Fibroblast of skin of right quadriceps (primary cell): Measurements from ENCODE around the gene CSNK1G3.
"Not testable (repeated sequence)": the region's sequence is repeated elsewhere in the genome, so short reads cannot be mapped to it uniquely, and the experiment has no call there.

Experiments
- DNase-seq: peaks from one replicate; pipeline ENCODE4 v3.0.0-alpha.2; 2013

The CSNK1G3 gene

GRCh38 chr5:123561230-123561629, 49.3 kb downstream of the CSNK1G3 start:
- DNase-seq: no peak

- DNase-seq: no peak
Measured at GRCh38 chr5:123571927-123572326, 60.0 kb downstream of the CSNK1G3 start.

GRCh38 chr5:123578390-123578789, 66.4 kb downstream of the CSNK1G3 start:
- no peak for DNase-seq

- DNase-seq: no peak
Measured at GRCh38 chr5:123579410-123579809, 67.4 kb downstream of the CSNK1G3 start.

GRCh38 chr5:123582550-123583285, 70.7 kb downstream of the CSNK1G3 start:
- DNase-seq: peak; percentile 7

GRCh38 chr5:123585871-123586270, 73.9 kb downstream of the CSNK1G3 start:
- DNase-seq: peak; percentile 43

GRCh38 chr5:123594434-123594833, 82.5 kb downstream of the CSNK1G3 start:
- no peak for DNase-seq

GRCh38 chr5:123597018-123597417, 85.0 kb downstream of the CSNK1G3 start:
- DNase-seq: no peak

GRCh38 chr5:123598028-123598689, 86.2 kb downstream of the CSNK1G3 start:
- DNase-seq: no peak

- no peak for DNase-seq
Measured at GRCh38 chr5:123599171-123599570, 87.2 kb downstream of the CSNK1G3 start.

GRCh38 chr5:123601610-123602009, 89.6 kb downstream of the CSNK1G3 start:
- no peak for DNase-seq

- no peak for DNase-seq
Measured at GRCh38 chr5:123605822-123606221, 93.8 kb downstream of the CSNK1G3 start.

GRCh38 chr5:123610209-123610608, 98.2 kb downstream of the CSNK1G3 start:
- peak; percentile 15 for DNase-seq

GRCh38 chr5:123610665-123611405, 98.9 kb downstream of the CSNK1G3 start:
- peak; percentile 65 for DNase-seq

- no peak for DNase-seq
Measured at GRCh38 chr5:123611406-123611709, 99.4 kb downstream of the CSNK1G3 start.

- no peak for DNase-seq
Measured at GRCh38 chr5:123617561-123617960, 105.6 kb downstream of the CSNK1G3 start.

- DNase-seq: no peak
Measured at GRCh38 chr5:123626051-123626450, 114.1 kb downstream of the CSNK1G3 start.

GRCh38 chr5:123628860-123629544, 117.0 kb downstream of the CSNK1G3 start:
- no peak for DNase-seq

- DNase-seq: no peak
Measured at GRCh38 chr5:123636006-123636405, 124.0 kb downstream of the CSNK1G3 start.

GRCh38 chr5:123637028-123637427, 125.1 kb downstream of the CSNK1G3 start:
- DNase-seq: not testable (repeated sequence)

GRCh38 chr5:123639244-123639643, 127.3 kb downstream of the CSNK1G3 start:
- no peak for DNase-seq

GRCh38 chr5:123645024-123645603, 133.1 kb downstream of the CSNK1G3 start:
- no peak for DNase-seq

- DNase-seq: no peak
Measured at GRCh38 chr5:123647066-123647465, 135.1 kb downstream of the CSNK1G3 start.
